H1 (cell line): Measurements from ENCODE around the gene FRMPD1. TPM values are rescaled to one million over a fixed set of nuclear protein-coding genes. Genes with fewer than 3 reads are reported as not detected.

Experiments
- BCL11A ChIP-seq, 2 experiments: IDR thresholded peaks; one replicate each; pipeline ENCODE4 v1.6.1; 2011; ENCODE audit warnings: low read depth in 2 of 2, low read length in 2 of 2, mild to moderate bottlenecking in 2 of 2
- RFX5 ChIP-seq: IDR thresholded peaks from 2 replicates; pipeline ENCODE4 v1.6.1; 2011; ENCODE audit warnings: low read depth, low read length, improper control_type of control experiment, borderline replicate concordance
- polyA plus RNA-seq, 7 experiments: library from polyadenylated mRNA; depleted of rRNA in 3 of 7; stranded (reverse) in 5 of 7; unstranded in 2 of 7; fragments of >200 nt in 5 of 7; fragments of 200-250 nt in 2 of 7; gene quantifications; 1 replicate in 5 of 7; 2 replicates in 1 of 7; 4 replicates in 1 of 7; pipeline versions ENCODE4 v1.2.1 to v1.2.3, GENCODE V29; 2011 to 2013; ENCODE audit warnings: missing spikeins in 2 of 7, mixed read lengths in 2 of 7
- total RNA-seq: library from RNA; stranded (reverse); fragmentation: NEBNext Ultra II Directional; extraction: Animal tissue kit (Norgen Biotek cat#: 25700); gene quantifications from 2 replicates; pipeline ENCODE4 v1.2.1, GENCODE V29; 2021
- TF ChIP-seq, protein P1 (sequence below): IDR thresholded peaks from 2 replicates; pipeline ENCODE4 v1.6.1; 2011; ENCODE audit warnings: low read length, improper control_type of control experiment

Gene FRMPD1
- total and polyA plus RNA-seq, 2 of the 8 experiments (the other 6 are each of a cell fraction or from before 2014, with no cell fraction given), result 0.27 to 0.32 TPM

DNA sequence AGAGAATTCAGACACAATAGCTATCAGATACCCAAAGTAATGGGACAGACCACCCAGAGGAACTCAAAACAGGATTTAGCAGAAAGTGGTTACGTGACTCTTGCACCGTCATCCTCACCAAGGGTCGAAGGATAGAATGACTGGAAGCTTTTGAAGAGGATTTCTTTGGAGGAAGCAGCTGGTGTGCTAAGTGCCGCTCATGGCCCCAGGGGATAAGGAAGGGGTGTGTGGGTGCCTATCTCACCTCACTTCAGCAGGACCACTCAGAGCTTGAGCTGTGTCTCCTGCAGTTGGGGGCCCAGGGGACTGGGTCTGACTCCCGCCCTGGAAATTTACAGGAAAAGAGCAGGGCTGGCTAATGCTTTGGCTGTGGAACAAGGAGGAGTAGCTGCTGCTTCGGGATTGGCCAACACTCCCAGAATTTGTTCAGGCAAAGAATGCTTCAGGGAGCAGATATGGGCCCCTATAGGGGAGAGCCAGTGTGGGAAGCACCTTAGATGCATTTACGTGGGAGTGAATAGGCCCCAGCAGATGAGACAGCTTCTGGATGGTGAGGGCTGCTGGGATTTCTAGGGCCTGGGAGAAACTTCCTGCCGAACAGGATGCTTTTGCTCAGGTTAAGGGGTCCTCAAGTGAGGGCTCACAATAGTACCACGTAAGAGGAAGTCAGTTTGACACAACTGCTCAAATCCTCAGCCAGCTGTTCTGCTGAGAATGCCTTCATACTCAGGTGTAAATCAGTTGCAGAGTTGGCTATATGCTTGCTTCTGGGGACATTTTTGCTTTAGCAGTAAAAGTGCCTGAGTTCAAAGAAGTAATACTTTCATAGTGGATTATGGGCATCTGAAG lies 29.3 kb upstream of the FRMPD1 start (continued):
- TF ChIP-seq RFX5, result no peak
- TF ChIP-seq, protein P1, sequence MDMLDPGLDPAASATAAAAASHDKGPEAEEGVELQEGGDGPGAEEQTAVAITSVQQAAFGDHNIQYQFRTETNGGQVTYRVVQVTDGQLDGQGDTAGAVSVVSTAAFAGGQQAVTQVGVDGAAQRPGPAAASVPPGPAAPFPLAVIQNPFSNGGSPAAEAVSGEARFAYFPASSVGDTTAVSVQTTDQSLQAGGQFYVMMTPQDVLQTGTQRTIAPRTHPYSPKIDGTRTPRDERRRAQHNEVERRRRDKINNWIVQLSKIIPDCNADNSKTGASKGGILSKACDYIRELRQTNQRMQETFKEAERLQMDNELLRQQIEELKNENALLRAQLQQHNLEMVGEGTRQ, result no peak
- no peak for TF ChIP-seq BCL11A (IDR thresholded peaks at IDR 0.05; ENCODE audit: low read depth in 2 of 2, low read length in 2 of 2)
